NB4 (cell line): ENCODE measurements around the gene TMEM176B.

Experiments used
- MAX ChIP-seq: IDR thresholded peaks from 2 replicates; pipeline ENCODE4 v1.6.1; 2011; ENCODE audit warnings: low read depth, low read length
- POLR2A ChIP-seq: IDR thresholded peaks from 2 replicates; pipeline ENCODE4 v1.6.1; 2011; ENCODE audit warnings: mild to moderate bottlenecking; ENCODE audit not compliant: insufficient read length; ENCODE audit errors: extremely low read depth
- TF ChIP-seq, protein P1 (sequence below): IDR thresholded peaks from one replicate; pipeline ENCODE4 v1.5.1; 2012; ENCODE audit warnings: low read depth, low read length

DNA sequence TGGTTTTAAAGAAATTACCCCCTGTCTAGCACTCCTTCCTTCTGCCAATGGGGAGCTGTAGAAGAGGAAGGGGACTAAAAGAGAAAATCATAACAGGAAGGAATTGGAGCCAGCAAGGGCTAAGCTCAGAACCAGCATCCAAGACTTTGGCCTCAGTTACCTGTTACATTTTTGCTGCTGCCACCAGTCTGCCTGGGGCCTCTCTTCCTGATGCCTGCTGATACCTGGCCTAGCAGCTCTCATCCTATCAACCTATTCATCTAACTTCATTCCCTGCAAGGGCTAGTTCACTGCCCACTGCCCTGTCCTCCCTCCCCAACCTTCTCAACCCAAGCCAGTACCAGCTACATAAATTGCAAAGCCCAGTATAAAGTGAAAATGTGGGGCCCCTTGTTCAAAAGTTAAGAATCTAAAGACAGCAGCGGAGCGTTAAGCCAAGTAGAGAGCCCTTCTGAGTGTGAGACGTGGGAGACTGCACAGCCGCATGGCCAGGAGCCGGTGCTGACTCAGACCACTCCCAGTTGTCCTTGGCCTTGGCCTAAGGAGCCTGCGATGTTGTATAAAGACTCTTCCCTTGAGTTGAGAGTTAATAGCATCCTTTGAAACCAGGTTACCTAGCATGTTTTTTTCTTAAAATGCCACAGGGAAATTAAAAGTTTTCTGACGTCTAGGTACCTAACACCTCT, 38.9 kb upstream of the TMEM176B start:
- TF ChIP-seq, protein P1, sequence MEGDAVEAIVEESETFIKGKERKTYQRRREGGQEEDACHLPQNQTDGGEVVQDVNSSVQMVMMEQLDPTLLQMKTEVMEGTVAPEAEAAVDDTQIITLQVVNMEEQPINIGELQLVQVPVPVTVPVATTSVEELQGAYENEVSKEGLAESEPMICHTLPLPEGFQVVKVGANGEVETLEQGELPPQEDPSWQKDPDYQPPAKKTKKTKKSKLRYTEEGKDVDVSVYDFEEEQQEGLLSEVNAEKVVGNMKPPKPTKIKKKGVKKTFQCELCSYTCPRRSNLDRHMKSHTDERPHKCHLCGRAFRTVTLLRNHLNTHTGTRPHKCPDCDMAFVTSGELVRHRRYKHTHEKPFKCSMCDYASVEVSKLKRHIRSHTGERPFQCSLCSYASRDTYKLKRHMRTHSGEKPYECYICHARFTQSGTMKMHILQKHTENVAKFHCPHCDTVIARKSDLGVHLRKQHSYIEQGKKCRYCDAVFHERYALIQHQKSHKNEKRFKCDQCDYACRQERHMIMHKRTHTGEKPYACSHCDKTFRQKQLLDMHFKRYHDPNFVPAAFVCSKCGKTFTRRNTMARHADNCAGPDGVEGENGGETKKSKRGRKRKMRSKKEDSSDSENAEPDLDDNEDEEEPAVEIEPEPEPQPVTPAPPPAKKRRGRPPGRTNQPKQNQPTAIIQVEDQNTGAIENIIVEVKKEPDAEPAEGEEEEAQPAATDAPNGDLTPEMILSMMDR: no peak
- no peak for TF ChIP-seq POLR2A
- no peak for TF ChIP-seq MAX
